ENCODE results near the gene TGFBR3.

The TGFBR3 gene

DNA sequence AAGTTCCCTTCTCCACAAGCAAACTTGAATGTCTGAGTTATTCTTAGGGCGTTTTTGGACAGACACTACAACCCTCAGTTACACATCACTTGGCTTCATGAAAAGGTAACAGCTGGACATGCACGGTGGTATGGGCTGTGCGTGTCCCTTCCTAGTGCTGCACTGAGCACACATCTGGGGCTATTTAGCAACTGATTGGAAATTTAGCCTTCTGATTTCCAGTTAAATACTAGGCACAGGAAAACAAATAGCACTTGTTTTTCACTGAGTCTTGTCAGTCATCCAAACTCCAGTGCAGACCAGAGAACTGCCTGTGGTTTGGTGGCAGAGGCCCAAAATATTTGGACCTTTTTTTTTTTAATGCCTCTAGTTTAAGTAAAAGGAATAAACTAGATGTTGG lies 134.7 kb downstream of the TGFBR3 start:
- no peak for DNase-seq

DNA sequence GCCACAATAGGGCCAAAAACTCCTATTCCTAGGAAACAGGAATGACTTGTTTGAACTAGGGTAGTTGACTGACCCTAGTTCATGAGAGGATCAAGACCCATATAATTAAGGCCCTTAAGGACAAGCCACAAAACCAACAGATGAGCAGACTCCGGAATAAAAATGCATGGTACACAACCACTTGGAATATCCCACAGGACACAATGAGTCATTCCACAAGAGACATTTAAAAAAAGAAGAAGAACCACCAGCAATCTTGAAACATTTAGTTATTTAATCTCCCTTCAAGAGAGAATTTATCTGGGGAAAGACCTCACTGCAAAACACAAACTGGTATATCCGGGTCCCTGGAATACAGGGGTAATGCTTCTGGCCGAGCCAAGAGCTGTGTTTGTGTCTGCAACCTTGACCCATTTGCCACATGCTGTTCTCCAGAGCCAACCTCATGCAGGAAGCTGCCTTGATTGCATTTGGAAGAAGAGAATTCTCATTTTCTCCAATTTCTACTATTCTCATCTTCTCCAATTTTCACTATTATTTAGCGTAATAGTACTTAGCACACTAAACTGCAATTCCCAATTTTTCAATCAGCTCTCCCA lies 135.5 kb downstream of the TGFBR3 start:
- no peak for DNase-seq

- DNase-seq: no peak
These were observed 136.1 kb downstream of the TGFBR3 start for GRCh38 chr1:91749788-91750231.

- no peak for DNase-seq
These were observed 138.3 kb downstream of the TGFBR3 start for GRCh38 chr1:91747666-91748065.

- DNase-seq: no peak
These were observed 139.1 kb downstream of the TGFBR3 start for GRCh38 chr1:91746728-91747338.

- DNase-seq: no peak
These were observed 140.1 kb downstream of the TGFBR3 start for GRCh38 chr1:91745640-91746373.

GRCh38 chr1:91744953-91745639 lies 140.9 kb downstream of the TGFBR3 start:
- no peak for DNase-seq

DNA sequence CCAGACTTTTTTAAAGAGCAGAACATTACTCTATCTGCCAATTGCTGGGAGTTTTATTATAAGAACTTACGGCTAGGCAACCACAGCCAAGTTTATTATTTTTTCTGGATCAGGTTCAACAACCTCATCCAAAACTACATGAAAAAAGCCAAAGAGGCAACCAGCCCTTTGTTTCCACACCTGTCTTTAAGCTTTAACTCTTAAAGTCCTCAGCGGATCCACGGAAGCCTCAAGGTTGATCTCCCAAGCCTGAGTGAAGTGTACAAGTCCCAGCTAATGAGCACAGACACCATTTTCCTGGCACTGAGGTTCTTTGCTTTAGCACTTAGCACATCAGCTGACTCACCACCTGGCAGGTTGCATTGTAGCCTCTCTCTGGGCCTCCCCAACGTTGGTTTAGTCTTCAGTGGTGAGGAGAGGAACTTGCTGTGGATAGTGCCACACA lies 143.1 kb downstream of the TGFBR3 start:
- DNase-seq: no peak

- no peak for DNase-seq
These were observed 144.0 kb downstream of the TGFBR3 start for GRCh38 chr1:91741906-91742305.

DNA sequence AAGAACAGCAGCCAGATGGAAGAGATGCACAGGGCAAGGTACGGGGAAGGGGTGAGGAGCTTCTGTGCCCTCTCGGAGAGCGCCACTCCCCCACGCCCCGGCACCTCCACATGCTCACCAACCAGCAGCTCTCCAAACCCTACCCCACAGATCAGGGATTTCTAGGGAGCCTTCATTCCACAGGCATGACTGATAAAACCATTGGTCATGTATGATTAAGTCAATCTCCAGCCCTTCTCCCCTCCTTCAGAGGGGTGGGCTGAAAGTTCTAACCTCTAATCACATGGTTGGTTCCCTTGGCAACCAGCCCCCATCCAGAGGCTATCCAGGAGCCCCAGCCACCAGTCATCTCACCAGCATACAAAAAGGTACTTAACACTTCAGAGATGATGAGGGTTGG lies 144.7 kb downstream of the TGFBR3 start:
- no peak for DNase-seq

GRCh38 chr1:91737650-91738049 lies 148.3 kb downstream of the TGFBR3 start:
- DNase-seq: no peak

GRCh38 chr1:91736715-91737615 lies 149.0 kb downstream of the TGFBR3 start:
- DNase-seq: no peak

DNA sequence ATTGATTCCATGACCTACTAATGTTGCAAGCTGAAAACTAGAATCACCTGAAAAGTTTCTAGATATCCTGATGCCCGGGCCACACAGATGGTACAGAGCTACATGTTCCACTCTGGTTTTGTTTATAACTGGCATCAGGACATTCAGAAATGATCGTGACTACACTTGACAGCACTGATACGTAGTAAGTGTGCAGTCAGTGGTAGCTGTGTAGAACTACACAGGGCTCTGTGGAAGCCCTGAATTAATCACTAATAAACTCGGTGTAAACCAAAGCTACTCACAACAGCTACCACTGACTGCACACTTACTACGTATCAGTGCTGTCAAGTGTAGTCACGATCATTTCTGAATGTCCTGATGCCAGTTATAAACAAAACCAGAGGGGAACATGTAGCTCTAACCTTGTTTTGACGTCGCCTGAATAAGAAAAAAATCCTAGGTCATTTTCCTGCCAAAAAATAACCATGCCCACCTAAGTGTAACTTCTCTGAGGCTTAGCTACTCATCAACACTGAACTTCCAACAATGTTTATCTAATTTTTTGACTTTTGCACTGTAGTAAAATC lies 149.7 kb downstream of the TGFBR3 start:
- no peak for DNase-seq

GRCh38 chr1:91735266-91735845 lies 150.6 kb downstream of the TGFBR3 start:
- no peak for DNase-seq

GRCh38 chr1:91734761-91735160 lies 151.2 kb downstream of the TGFBR3 start:
- no peak for DNase-seq

- no peak for DNase-seq
These were observed 152.7 kb downstream of the TGFBR3 start for GRCh38 chr1:91733108-91733710.

DNA sequence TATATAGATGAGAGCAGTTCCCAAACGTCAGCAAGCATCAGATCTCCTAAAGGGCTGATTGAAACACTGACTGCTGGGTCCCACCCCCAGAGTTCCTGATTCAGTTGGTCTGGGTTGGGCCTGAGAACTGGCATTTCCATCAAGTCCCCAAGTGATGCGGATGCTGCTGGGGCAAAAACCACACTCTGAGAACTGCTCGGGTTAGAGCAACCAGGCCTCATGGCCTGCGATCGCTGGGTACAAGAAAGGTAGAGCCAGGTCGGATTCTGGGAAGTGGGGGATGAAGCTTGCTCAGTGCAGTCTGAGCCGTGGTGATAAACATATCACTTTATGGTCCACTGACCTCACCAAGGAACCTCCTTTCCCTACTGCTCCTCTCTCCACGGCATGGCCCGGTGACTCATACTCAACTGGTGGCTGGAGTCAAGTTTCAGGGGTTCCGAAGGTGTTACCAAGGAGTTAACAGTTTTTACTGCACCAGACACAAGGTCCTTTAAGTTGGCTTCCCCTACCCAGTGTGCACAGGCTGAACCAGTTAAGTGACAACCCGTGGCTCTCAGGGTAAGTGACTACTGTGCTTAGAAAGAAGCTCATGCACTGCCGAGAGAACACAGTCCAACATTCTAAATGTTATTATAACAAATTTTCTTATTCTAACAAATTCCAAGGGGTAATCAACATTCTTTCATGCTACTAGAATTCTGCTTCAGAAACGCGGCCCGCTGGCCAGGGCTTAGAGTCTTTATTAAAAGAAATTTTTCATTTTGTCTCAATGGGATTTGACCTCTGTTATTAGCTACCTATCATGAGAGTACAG lies 153.5 kb downstream of the TGFBR3 start:
- DNase-seq: no peak

- peak; percentile 20 for DNase-seq
These were observed 154.1 kb downstream of the TGFBR3 start for GRCh38 chr1:91731815-91732214.

- peak; percentile 84 for DNase-seq
These were observed 154.9 kb downstream of the TGFBR3 start for GRCh38 chr1:91730801-91731732.

Measured in inflammatory macrophage treated with lipopolysaccharide for 4 hours (primary cell).